Left ventricle myocardium inferior (tissue), 1 donor: ENCODE data around the gene GPT2. TPM values are rescaled to one million over a fixed set of nuclear protein-coding genes. Genes with fewer than 3 reads are reported as not detected.

ENCODE experiments used
- DNase-seq: peaks from one replicate; pipeline ENCODE4 v3.0.0-alpha.2; 2020
- H3K27ac ChIP-seq: fragments of 200-600 bp; replicated peaks from 2 replicates; pipeline ENCODE4 v1.8.0; 2021
- H3K27me3 ChIP-seq: fragments of 200-600 bp; 2 replicates; pipeline ENCODE4 v1.8.0; 2021; ENCODE audit warnings: low read depth
- H3K36me3 ChIP-seq: fragments of 200-600 bp; 2 replicates; pipeline ENCODE4 v1.8.0; 2021
- H3K4me1 ChIP-seq: fragments of 200-600 bp; 2 replicates; pipeline ENCODE4 v1.8.0; 2021
- H3K4me3 ChIP-seq: fragments of 200-600 bp; 2 replicates; pipeline ENCODE4 v1.8.0; 2021; ENCODE audit warnings: mild to moderate bottlenecking, moderate library complexity
- H3K9me3 ChIP-seq: fragments of 200-600 bp; replicated peaks from 2 replicates; pipeline ENCODE4 v1.8.0; 2021
- CTCF ChIP-seq: fragments of 200-600 bp; IDR thresholded peaks from 2 replicates; pipeline ENCODE4 v1.8.0; 2021; ENCODE audit warnings: antibody characterized with exemption, mild to moderate bottlenecking, borderline replicate concordance
- intact Hi-C: fragments of 100-400 bp; cut with micrococcal nuclease; formaldehyde crosslinking; loops from one replicate; pipeline ENCODE4 v1.11.0; 2022
- total RNA-seq: library from RNA; stranded (reverse); fragmentation: NEBNext Ultra II Directional; extraction: Animal tissue kit (Norgen Biotek cat#: 25700); gene quantifications from one replicate; pipeline ENCODE4 v1.2.1, GENCODE V29; 2021
- donor health status: DM: no; HTN: yes; CAD: no; lungs with severe emphysema.

GPT2 gene
- total RNA-seq, 1 donor from 2014 or later, result 17.8 TPM

- Histone ChIP-seq H3K9me3 (no peaks in the 10 kb centered on the region), H3K27me3 (no peaks in the 10 kb centered on the region), H3K36me3 (peaks cover 9% of the 10 kb centered on the region), H3K4me3 (no peak overlapping the region), H3K4me1 (peaks cover 10% of the 10 kb centered on the region), H3K27ac (no peak overlapping the region)
- intact Hi-C loops, result loop anchor here (10.0 kb wide), 1 partner anchor 54 kb away; no protein-coding TSS in a partner anchor
- peak; percentile 80 for TF ChIP-seq CTCF
- no peak for DNase-seq
Measured at GRCh38 chr16:46908540-46909372, 24.6 kb downstream of the GPT2 start.

GRCh38 chr16:46911038-46911437, 26.9 kb downstream of the GPT2 start:
- intact Hi-C loops, result no loop called here
- TF ChIP-seq CTCF, result no peak
- H3K4me1 ChIP-seq, result peaks cover 10% of the 10 kb centered on the region
- no peaks in the 10 kb centered on the region for H3K27me3 ChIP-seq
- H3K4me3 ChIP-seq, result no peak overlapping the region
- no peak for DNase-seq
- H3K36me3 ChIP-seq, result peaks cover 9% of the 10 kb centered on the region
- H3K27ac ChIP-seq, result no peak overlapping the region
- H3K9me3 ChIP-seq, result no peaks in the 10 kb centered on the region

GRCh38 chr16:46911650-46912049, 27.5 kb downstream of the GPT2 start:
- no peaks in the 10 kb centered on the region for H3K27me3 ChIP-seq
- H3K4me1 ChIP-seq, result peaks cover 10% of the 10 kb centered on the region
- H3K27ac ChIP-seq, result no peak overlapping the region
- no peaks in the 10 kb centered on the region for H3K9me3 ChIP-seq
- no peak for TF ChIP-seq CTCF
- H3K4me3 ChIP-seq, result no peak overlapping the region
- intact Hi-C loops, result no loop called here
- H3K36me3 ChIP-seq, result peaks cover 9% of the 10 kb centered on the region
- DNase-seq, result no peak

- peaks cover 8% of the 10 kb centered on the region for H3K36me3 ChIP-seq
- no peak overlapping the region for H3K4me3 ChIP-seq
- no peak overlapping the region for H3K27ac ChIP-seq
- DNase-seq, result no peak
- no peak for TF ChIP-seq CTCF
- H3K4me1 ChIP-seq, result no peaks in the 10 kb centered on the region
- no peaks in the 10 kb centered on the region for H3K9me3 ChIP-seq
- H3K27me3 ChIP-seq, result no peaks in the 10 kb centered on the region
- intact Hi-C loops, result no loop called here
Measured at GRCh38 chr16:46914556-46915201, 30.5 kb downstream of the GPT2 start.

- TF ChIP-seq CTCF, result no peak
- Histone ChIP-seq H3K4me3 (no peak overlapping the region), H3K9me3 (no peaks in the 10 kb centered on the region), H3K27ac (no peak overlapping the region), H3K36me3 (peaks cover under 1% of the 10 kb centered on the region), H3K4me1 (no peaks in the 10 kb centered on the region), H3K27me3 (no peaks in the 10 kb centered on the region)
- DNase-seq, result no peak
- intact Hi-C loops, result no loop called here
Measured at GRCh38 chr16:46915483-46916025, 31.4 kb downstream of the GPT2 start.
